ENCODE results near the gene AURKB. TPM values are rescaled to one million over a fixed set of nuclear protein-coding genes. Genes with fewer than 3 reads are reported as not detected.

The AURKB gene
- total RNA-seq, 1 experiment from 2014 or later: 141 TPM

- Histone ChIP-seq H3K27me3 (ENCODE audit: insufficient read depth, low read length) (no peaks in the 10 kb centered on the region), H3K36me3 (ENCODE audit: control insufficient read depth in 1 of 2, insufficient read depth in 2 of 2, low read length in 2 of 2) (peaks cover 4 to 10% of the 10 kb centered on the region in 2 experiments; a peak in 3 of 4 replicates), H3K27ac (ENCODE audit: low read depth, low read length) (peak overlapping the region; percentile 72), H4K20me1 (ENCODE audit: insufficient read depth) (no peaks in the 10 kb centered on the region), H3K9me2 (ENCODE audit: insufficient read depth) (no peaks in the 10 kb centered on the region), H3K4me1 (ENCODE audit: control insufficient read depth in 1 of 2, insufficient read depth in 2 of 2, low read length in 2 of 2) (peaks cover 49 to 94% of the 10 kb centered on the region in 2 experiments), H3K9me3 (ENCODE audit: control insufficient read depth in 1 of 2, insufficient read depth in 1 of 2, low read depth in 1 of 2, low read length in 2 of 2) (no peaks in the 10 kb centered on the region), H3K4me3 (replicated peaks in 1 of 2; ENCODE audit: low read depth in 1 of 2, low read length in 2 of 2) (peak overlapping the region; percentile 87 to 95), H3K9ac (ENCODE audit: low read length) (peak overlapping the region; percentile 99), H2AFZ (ENCODE audit: low read depth, low read length, poor library complexity, severe bottlenecking) (no peak overlapping the region), H3K79me2 (ENCODE audit: insufficient read depth, low read length) (peaks cover 61% of the 10 kb centered on the region), H3K4me2 (ENCODE audit: low read length) (peak overlapping the region; percentile 100)
- ChIA-PET RAD21 (ENCODE audit: low non-redundant PET in 1 of 2, low total read pairs in 2 of 2, uncharacterized antibody in 2 of 2, unreplicated experiment in 2 of 2) (interaction anchor here in 1 of 2 experiments (1.1 kb wide), 1 partner anchor 17 kb away, joined by 3 read pairs; no protein-coding TSS in a partner anchor), POLR2A (interaction anchor here (0.6 to 9.4 kb wide), 11 partner anchors 16 to 92 kb away, joined by 3 to 95 read pairs (median 4); partner anchors contain the start of genes ALOXE3, AURKB and CTC1), CTCF (interaction anchor here (0.7 to 2.4 kb wide), 7 partner anchors 17 to 96 kb away, joined by 3 to 8 read pairs (median 4); no protein-coding TSS in a partner anchor)
- peak; percentile 100 for DNase-seq (ENCODE audit: low read depth, low spot score)
- BruUV-seq (replicated peaks): no TSS peak
- intact Hi-C loops (cut with micrococcal nuclease): loop anchor here (1.0 to 2.0 kb wide), 2 partner anchors 17 to 36 kb away; no protein-coding TSS in a partner anchor
- peak; percentile 66 for ATAC-seq
- TF ChIP-seq SP1 (IDR thresholded peaks at IDR 0.05; ENCODE audit: low read depth) (peak; percentile 100), POLR2A (IDR thresholded peaks at IDR 0.05; ENCODE audit: borderline replicate concordance, extremely low read depth, insufficient read depth, insufficient read length) (peak; percentile 41), ZBTB33 (IDR thresholded peaks at IDR 0.05; ENCODE audit: extremely low read depth, insufficient replicate concordance, low read length) (no peak), FOSL1 (IDR thresholded peaks at IDR 0.05; ENCODE audit: low read depth) (no peak), MAX (IDR thresholded peaks at IDR 0.05) (peak; percentile 99), JUND (IDR thresholded peaks at IDR 0.05) (no peak), SRF (IDR thresholded peaks at IDR 0.05; ENCODE audit: low read depth) (no peak), TCF7L2 (IDR thresholded peaks at IDR 0.05; ENCODE audit: borderline replicate concordance, extremely low read depth, insufficient read depth, insufficient read length) (peak; percentile 47), ZNF274 (IDR thresholded peaks at IDR 0.05; ENCODE audit: low read depth, low read length) (no peak), CBX3 (IDR thresholded peaks at IDR 0.05; ENCODE audit: low read depth) (no peak), REST (IDR thresholded peaks at IDR 0.05; ENCODE audit: low read depth) (no peak), ATF3 (IDR thresholded peaks at IDR 0.05) (no peak), EZH2phosphoT487 (IDR thresholded peaks at IDR 0.05; ENCODE audit: borderline replicate concordance) (no peak), EGR1 (IDR thresholded peaks at IDR 0.05; ENCODE audit: low read depth) (peak; percentile 100), POLR2AphosphoS5 (IDR thresholded peaks at IDR 0.05; ENCODE audit: low read depth, low read length) (peak; percentile 80), ELF1 (IDR thresholded peaks at IDR 0.05; ENCODE audit: borderline replicate concordance, low read depth) (no peak; the same call in 1 of the 2 replicates), CTCF (IDR thresholded peaks at IDR 0.05 in 2 of 3, conservative IDR thresholded peaks at IDR 0.05 in 1 of 3; ENCODE audit: borderline replicate concordance in 1 of 3, insufficient read depth in 1 of 3, low read depth in 2 of 3, low read length in 2 of 3) (no peak), EZH2 (IDR thresholded peaks at IDR 0.05) (no peak)
Observed at GRCh38 chr17:8156246-8156992, 54.0 kb downstream of the AURKB start.
